GM06990 (cell line): ENCODE results near the gene MPP2.
"Not testable (repeated sequence)": the region's sequence is repeated elsewhere in the genome, so short reads cannot be mapped to it uniquely, and the experiment has no call there.

Experiments used
- DNase-seq: peaks from one replicate; pipeline ENCODE4 v3.0.0-alpha.2; 2011; ENCODE audit not compliant: insufficient read length; ENCODE audit errors: extremely low read depth
- H3K27me3 ChIP-seq: replicated peaks from 2 replicates; pipeline ENCODE4 v1.6.0; 2011; ENCODE audit warnings: low read length; ENCODE audit not compliant: control insufficient read depth, insufficient read depth
- H3K36me3 ChIP-seq: 2 replicates; pipeline ENCODE4 v1.5.1; 2011; ENCODE audit warnings: low read length; ENCODE audit not compliant: control insufficient read depth, insufficient read depth
- H3K4me3 ChIP-seq: replicated peaks from 2 replicates; pipeline ENCODE4 v1.5.1; 2011; ENCODE audit warnings: low read depth, mild to moderate bottlenecking, control low read depth, low read length
- CTCF ChIP-seq: IDR thresholded peaks from 2 replicates; pipeline ENCODE4 v1.5.1; 2011; ENCODE audit warnings: low read length, control low read depth, mild to moderate bottlenecking, inconsistent platforms; ENCODE audit not compliant: insufficient read depth, poor library complexity, severe bottlenecking

The MPP2 gene

DNA sequence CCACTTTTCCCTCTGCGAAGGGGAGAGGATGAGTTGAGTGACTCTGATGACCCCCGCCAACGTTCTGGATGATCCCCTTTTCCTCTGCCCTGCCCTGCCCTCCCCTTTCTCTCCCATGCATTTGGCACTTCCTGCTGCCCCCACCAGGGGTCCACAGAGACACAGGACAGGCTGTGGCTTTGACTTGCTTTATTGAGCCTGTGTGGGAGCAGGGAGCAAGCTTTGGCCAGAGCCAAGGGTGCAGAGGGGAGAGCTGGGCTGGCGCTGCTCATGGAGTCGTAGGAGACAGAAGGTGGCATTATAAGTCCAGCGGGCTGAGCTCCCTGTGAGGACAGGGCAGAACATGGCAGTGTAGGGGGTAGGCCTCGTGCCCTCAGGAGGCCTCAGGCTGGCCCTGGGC lies 33.3 kb upstream of the MPP2 start:
- TF ChIP-seq CTCF = peak; percentile 48
- Histone ChIP-seq H3K27me3 (no peaks in the 10 kb centered on the region; the same call in 1 of the 2 replicates), H3K4me3 (no peak overlapping the region), H3K36me3 (no peaks in the 10 kb centered on the region)
- no peak for DNase-seq

DNA sequence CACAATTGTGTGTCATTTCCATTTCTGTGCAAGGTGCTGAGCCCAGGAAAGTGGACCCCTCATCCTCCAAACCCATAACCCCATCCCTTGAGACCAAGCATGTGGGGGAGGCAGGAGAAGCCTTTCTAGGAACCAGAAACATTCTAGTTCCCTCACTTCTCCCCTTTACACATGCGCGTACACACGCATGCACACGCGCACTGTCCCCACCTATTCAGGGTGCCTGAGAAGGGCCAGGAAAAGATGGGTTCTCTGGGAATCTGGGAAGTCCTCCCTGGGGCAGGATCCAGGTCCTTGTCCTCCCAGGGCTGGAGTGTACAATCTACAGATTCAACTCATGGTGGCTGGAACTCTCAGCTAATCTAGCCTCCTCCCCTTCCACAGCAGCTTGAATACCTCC lies 32.5 kb upstream of the MPP2 start:
- Histone ChIP-seq H3K36me3 (no peaks in the 10 kb centered on the region), H3K27me3 (no peaks in the 10 kb centered on the region; the same call in 1 of the 2 replicates), H3K4me3 (no peak overlapping the region)
- TF ChIP-seq CTCF = no peak
- no peak for DNase-seq

GRCh38 chr17:43939452-43939851 lies 32.1 kb upstream of the MPP2 start:
- H3K27me3 ChIP-seq, H3K36me3 ChIP-seq, H3K4me3 ChIP-seq, DNase-seq: not testable (repeated sequence)

DNA sequence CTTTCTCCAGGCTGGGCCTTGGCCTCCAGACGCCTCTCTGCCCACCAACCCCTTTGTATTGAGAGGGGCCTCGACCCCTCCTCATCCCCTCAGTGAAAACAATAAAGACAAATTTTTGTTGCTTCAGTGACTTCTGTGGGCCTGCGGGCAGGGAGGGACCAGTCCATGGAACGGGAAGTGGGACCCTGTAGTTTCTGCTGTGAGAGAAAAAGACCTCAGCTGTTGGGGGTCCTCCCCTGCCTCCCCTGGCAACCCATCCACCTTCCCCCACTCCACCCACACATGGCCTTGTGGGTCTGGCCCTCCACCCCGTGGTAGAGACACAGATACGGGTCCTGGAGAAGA lies 31.5 kb upstream of the MPP2 start:
- Histone ChIP-seq H3K36me3 (no peaks in the 10 kb centered on the region), H3K27me3 (no peaks in the 10 kb centered on the region; the same call in 1 of the 2 replicates), H3K4me3 (no peak overlapping the region)
- no peak for DNase-seq
- TF ChIP-seq CTCF = no peak

DNA sequence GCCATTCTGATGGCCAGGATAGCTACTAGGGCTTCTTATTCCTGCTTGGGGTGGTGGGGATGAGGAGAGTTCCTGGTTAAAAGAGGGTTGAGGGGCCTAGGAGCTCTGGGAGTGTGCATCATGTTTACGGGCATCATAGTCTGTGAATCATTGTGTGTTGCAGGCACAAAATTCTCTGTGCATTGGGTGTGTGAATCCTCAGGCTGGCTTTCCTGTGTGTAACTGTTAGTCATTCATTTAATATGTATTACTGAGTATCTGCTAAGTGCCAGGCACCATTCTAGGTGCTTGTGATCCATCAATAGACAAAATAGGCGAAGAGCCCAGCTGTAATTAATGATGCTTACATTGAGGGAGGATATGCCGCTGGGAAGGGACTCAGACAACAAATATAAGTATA lies 29.1 kb upstream of the MPP2 start:
- Histone ChIP-seq H3K27me3 (no peaks in the 10 kb centered on the region; the same call in 1 of the 2 replicates), H3K4me3 (no peak overlapping the region), H3K36me3 (no peaks in the 10 kb centered on the region)
- no peak for DNase-seq
- no peak for TF ChIP-seq CTCF

DNA sequence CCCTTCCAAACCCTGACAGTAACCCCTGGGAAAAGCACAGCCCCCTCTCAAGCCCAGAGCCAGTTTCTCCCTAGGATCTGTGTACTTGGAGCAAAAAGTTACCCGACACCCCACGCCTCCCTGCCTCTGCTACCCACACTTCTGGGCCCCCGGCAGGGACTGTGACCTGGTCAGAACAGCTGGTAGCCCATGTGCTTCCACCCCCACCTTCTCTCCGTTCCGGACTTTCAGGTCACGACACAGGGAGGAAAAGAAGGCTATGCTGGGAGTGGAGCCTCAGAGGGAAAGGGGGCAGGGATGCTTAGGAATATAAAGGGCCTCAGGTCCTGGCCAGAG lies 28.6 kb upstream of the MPP2 start:
- Histone ChIP-seq H3K27me3 (no peaks in the 10 kb centered on the region; the same call in 1 of the 2 replicates), H3K4me3 (no peak overlapping the region), H3K36me3 (no peaks in the 10 kb centered on the region)
- no peak for DNase-seq
- TF ChIP-seq CTCF = no peak
